Fibroblast of lung (primary cell): ENCODE results near the gene CCDC116. TPM values are rescaled to one million over a fixed set of nuclear protein-coding genes. Genes with fewer than 3 reads are reported as not detected.
A peak's percentile ranks its signal among the peaks of the same experiment; 100 is the strongest.

ENCODE experiments used
- DNase-seq, 2 donors: peaks; one replicate each; pipeline versions ENCODE4 v3.0.0 to v3.0.0-alpha.2; 2010; ENCODE audit warnings: low read depth in 2 of 2
- H2AFZ ChIP-seq: 2 replicates; pipeline ENCODE4 v1.5.1; 2012; ENCODE audit warnings: low read length, control low read depth, inconsistent platforms
- H3K27ac ChIP-seq: 2 replicates; pipeline ENCODE4 v1.5.1; 2011; ENCODE audit warnings: low read length, control low read depth; ENCODE audit not compliant: insufficient read depth
- H3K27me3 ChIP-seq: 2 replicates; pipeline ENCODE4 v1.5.1; 2011; ENCODE audit warnings: mild to moderate bottlenecking, low read length; ENCODE audit not compliant: control insufficient read depth, insufficient read depth
- H3K36me3 ChIP-seq: 2 replicates; pipeline ENCODE4 v1.5.1; 2011; ENCODE audit warnings: low read length; ENCODE audit not compliant: control insufficient read depth, insufficient read depth
- H3K4me1 ChIP-seq: 2 replicates; pipeline ENCODE4 v1.5.1; 2011; ENCODE audit warnings: low read length; ENCODE audit not compliant: control insufficient read depth, insufficient read depth; ENCODE audit errors: extremely low read depth
- H3K4me2 ChIP-seq: 2 replicates; pipeline ENCODE4 v1.5.1; 2011; ENCODE audit warnings: low read length, control low read depth; ENCODE audit not compliant: insufficient read depth; ENCODE audit errors: extremely low read depth
- H3K4me3 ChIP-seq, 4 experiments: fragments of 200-600 bp in 1 of 4; sonication (generic) in 1 of 4; replicated peaks in 1 of 4; 2 replicates each; pipeline ENCODE4 v1.5.1; 2011 to 2016; ENCODE audit warnings: low read length in 4 of 4, low read depth in 3 of 4, mild to moderate bottlenecking in 3 of 4, control low read depth in 2 of 4, inconsistent platforms in 1 of 4, mixed read lengths in 1 of 4; ENCODE audit not compliant: insufficient read depth in 1 of 4; ENCODE audit errors: control extremely low read depth in 1 of 4
- H3K79me2 ChIP-seq: 2 replicates; pipeline ENCODE4 v1.5.1; 2012; ENCODE audit warnings: mild to moderate bottlenecking, low read length, inconsistent platforms; ENCODE audit not compliant: control insufficient read depth, insufficient read depth
- H3K9ac ChIP-seq: 2 replicates; pipeline ENCODE4 v1.5.1; 2011; ENCODE audit warnings: mild to moderate bottlenecking, low read length, control low read depth; ENCODE audit not compliant: insufficient read depth
- H3K9me3 ChIP-seq: 2 replicates; pipeline ENCODE4 v1.5.1; 2012; ENCODE audit warnings: low read depth, low read length; ENCODE audit not compliant: control insufficient read depth, insufficient read depth
- H4K20me1 ChIP-seq: 2 replicates; pipeline ENCODE4 v1.5.1; 2011; ENCODE audit warnings: low read length; ENCODE audit not compliant: control insufficient read depth, insufficient read depth; ENCODE audit errors: extremely low read depth
- CTCF ChIP-seq, 2 donors: IDR thresholded peaks in 1 of 2; conservative IDR thresholded peaks in 1 of 2; 1 replicate in 1 of 2; 2 replicates in 1 of 2; pipeline ENCODE4 v1.5.1; 2011 to 2012; ENCODE audit warnings: low read length in 2 of 2, control low read depth in 1 of 2, inconsistent platforms in 1 of 2, low read depth in 1 of 2, mild to moderate bottlenecking in 1 of 2
- EZH2 ChIP-seq: IDR thresholded peaks from 2 replicates; pipeline ENCODE4 v1.5.1; 2012; ENCODE audit warnings: low read length, control low read depth, mild to moderate bottlenecking; ENCODE audit errors: missing control alignments
- polyA plus RNA-seq, 2 donors: library from polyadenylated mRNA; depleted of rRNA in 1 of 2; stranded (reverse) in 1 of 2; unstranded in 1 of 2; fragments of >200 nt; gene quantifications; 2 replicates each; pipeline ENCODE4 v1.2.1, GENCODE V29; 2011 to 2012; ENCODE audit warnings: missing spikeins in 1 of 2
- total RNA-seq: library from RNA; depleted of rRNA; stranded (reverse); fragments of >200 nt; gene quantifications from 2 replicates; pipeline ENCODE4 v1.2.1, GENCODE V29; 2014

Gene CCDC116
- total and polyA plus RNA-seq, 2 donors (not counting 1 experiment from before 2014, with no cell fraction given), result 0.03 to 0.17 TPM

- H3K9ac ChIP-seq, result no peak overlapping the region
- no peaks in the 10 kb centered on the region for H4K20me1 ChIP-seq
- H3K9me3 ChIP-seq, result no peaks in the 10 kb centered on the region
- no peak for DNase-seq
- no peak overlapping the region for H2AFZ ChIP-seq
- H3K27ac ChIP-seq, result no peak overlapping the region
- H3K79me2 ChIP-seq, result peaks cover 1% of the 10 kb centered on the region
- H3K27me3 ChIP-seq, result no peaks in the 10 kb centered on the region
- no peak overlapping the region for H3K4me2 ChIP-seq
- no peak overlapping the region for H3K4me3 ChIP-seq
- no peaks in the 10 kb centered on the region for H3K4me1 ChIP-seq
- no peaks in the 10 kb centered on the region for H3K36me3 ChIP-seq
- TF ChIP-seq CTCF (conservative IDR thresholded peaks at IDR 0.05 in 1 of 2, IDR thresholded peaks at IDR 0.05 in 1 of 2; ENCODE audit: low read depth in 1 of 2, low read length in 2 of 2), result no peak
- no peak for TF ChIP-seq EZH2
These were observed 29.4 kb downstream of the CCDC116 start for GRCh38 chr22:21661991-21662390.

- no peak overlapping the region for H3K9ac ChIP-seq
- H2AFZ ChIP-seq, result no peak overlapping the region
- no peaks in the 10 kb centered on the region for H3K36me3 ChIP-seq
- no peaks in the 10 kb centered on the region for H4K20me1 ChIP-seq
- H3K79me2 ChIP-seq, result peaks cover 7% of the 10 kb centered on the region
- TF ChIP-seq EZH2 (no peak), CTCF (conservative IDR thresholded peaks at IDR 0.05 in 1 of 2, IDR thresholded peaks at IDR 0.05 in 1 of 2; ENCODE audit: low read depth in 1 of 2, low read length in 2 of 2) (no peak)
- no peaks in the 10 kb centered on the region for H3K27me3 ChIP-seq
- DNase-seq, result no peak
- H3K4me3 ChIP-seq, result no peak overlapping the region
- no peaks in the 10 kb centered on the region for H3K4me1 ChIP-seq
- H3K9me3 ChIP-seq, result no peaks in the 10 kb centered on the region
- H3K4me2 ChIP-seq, result no peak overlapping the region
- H3K27ac ChIP-seq, result no peak overlapping the region
These were observed 31.2 kb downstream of the CCDC116 start for GRCh38 chr22:21663738-21664137.

- Histone ChIP-seq H3K4me2 (peak overlapping the region; percentile 44), H3K9ac (peak overlapping the region; percentile 74), H3K36me3 (no peaks in the 10 kb centered on the region), H3K27me3 (no peaks in the 10 kb centered on the region), H3K79me2 (peaks cover 10% of the 10 kb centered on the region), H3K4me3 (peak overlapping the region; percentile 46 to 90 (median 75)), H4K20me1 (no peaks in the 10 kb centered on the region), H3K27ac (peak overlapping the region; percentile 71), H2AFZ (peak overlapping the region; percentile 42), H3K4me1 (no peaks in the 10 kb centered on the region), H3K9me3 (no peaks in the 10 kb centered on the region)
- no peak for TF ChIP-seq EZH2
- no peak for TF ChIP-seq CTCF (conservative IDR thresholded peaks at IDR 0.05 in 1 of 2, IDR thresholded peaks at IDR 0.05 in 1 of 2; ENCODE audit: low read depth in 1 of 2, low read length in 2 of 2)
- no peak for DNase-seq
These were observed 32.7 kb downstream of the CCDC116 start for GRCh38 chr22:21665047-21665851.
